IMR-90 (cell line): ENCODE data around the gene RHPN2. TPM values are rescaled to one million over a fixed set of nuclear protein-coding genes. Genes with fewer than 3 reads are reported as not detected.

Experiments used
- ATAC-seq: fragments of 200-7000 bp; cut with Tn5 transposase; 2 replicates; pipeline ENCODE4 v1.9.1; 2020; ENCODE audit warnings: low read depth, mild to moderate bottlenecking, moderate library complexity
- BruUV-seq: library from RNA; stranded (reverse); fragments of 400-500 nt; replicated peaks from 2 replicates; lab custom pipeline; 2021; lab: Mats Ljungman, UMichigan
- CTCF ChIA-PET: fragments of 300-600 bp; formaldehyde crosslinking; extraction: SDS; loops from one replicate; lab custom pipeline; 2021; ENCODE audit warnings: antibody characterized with exemption; lab: Yijun Ruan, JAX
- POLR2A ChIA-PET: fragments of 300-600 bp; sonication (Branson Sonifier 250); formaldehyde crosslinking; loops from one replicate; lab custom pipeline; 2022; ENCODE audit warnings: antibody characterized with exemption; ENCODE audit not compliant: unreplicated experiment; lab: Charles Lee
- DNase-seq: peaks from one replicate; pipeline ENCODE4 v3.0.0; 2013
- H2AFZ ChIP-seq: replicated peaks from 2 replicates; pipeline ENCODE3; 2013; ENCODE audit warnings: low read length, mild to moderate bottlenecking; ENCODE audit not compliant: poor library complexity
- H2AK5ac ChIP-seq: 2 replicates; pipeline ENCODE4 v1.6.1; 2013; ENCODE audit warnings: low read depth, low read length, inconsistent platforms
- H2AK9ac ChIP-seq: replicated peaks from 2 replicates; pipeline ENCODE3; 2013; ENCODE audit warnings: mild to moderate bottlenecking, low read depth, low read length, moderate library complexity; ENCODE audit not compliant: poor library complexity
- H2BK120ac ChIP-seq: 2 replicates; pipeline ENCODE4 v1.6.1; 2013; ENCODE audit warnings: low read depth, low read length, inconsistent platforms
- H2BK15ac ChIP-seq: 3 replicates; pipeline ENCODE4 v1.6.1; 2013; ENCODE audit warnings: low read depth, low read length, inconsistent platforms
- H2BK20ac ChIP-seq: 2 replicates; pipeline ENCODE4 v1.6.1; 2013; ENCODE audit warnings: low read depth, mild to moderate bottlenecking, inconsistent platforms, low read length, moderate library complexity
- H2BK5ac ChIP-seq: 2 replicates; pipeline ENCODE4 v1.6.1; 2013; ENCODE audit warnings: mild to moderate bottlenecking, low read depth, low read length, inconsistent platforms; ENCODE audit not compliant: poor library complexity, severe bottlenecking
- H3K14ac ChIP-seq: replicated peaks from 2 replicates; pipeline ENCODE4 v1.6.1; 2013; ENCODE audit warnings: low read depth, low read length, inconsistent platforms
- H3K18ac ChIP-seq: 2 replicates; pipeline ENCODE4 v1.6.1; 2013; ENCODE audit warnings: low read depth, low read length, control low read depth
- H3K23ac ChIP-seq: 2 replicates; pipeline ENCODE4 v1.6.1; 2013; ENCODE audit warnings: low read depth, low read length, inconsistent platforms
- H3K27ac ChIP-seq: 2 replicates; pipeline ENCODE4 v1.5.1; 2013; ENCODE audit warnings: mild to moderate bottlenecking, control low read depth, low read length; ENCODE audit not compliant: insufficient read depth
- H3K27me3 ChIP-seq: 2 replicates; pipeline ENCODE4 v1.6.1; 2013; ENCODE audit warnings: low read length; ENCODE audit not compliant: control insufficient read depth, insufficient read depth
- H3K36me3 ChIP-seq: 2 replicates; pipeline ENCODE4 v1.6.1; 2013; ENCODE audit warnings: low read length, mixed read lengths; ENCODE audit not compliant: control insufficient read depth, insufficient read depth
- H3K4ac ChIP-seq: 2 replicates; pipeline ENCODE4 v1.6.1; 2013; ENCODE audit warnings: low read depth, low read length, inconsistent platforms
- H3K4me1 ChIP-seq: 2 replicates; pipeline ENCODE4 v1.6.1; 2013; ENCODE audit warnings: low read length, mixed read lengths; ENCODE audit not compliant: control insufficient read depth, insufficient read depth
- H3K4me2 ChIP-seq: 2 replicates; pipeline ENCODE4 v1.6.1; 2013; ENCODE audit warnings: low read depth, mild to moderate bottlenecking, control low read depth, low read length, moderate library complexity
- H3K4me3 ChIP-seq: 2 replicates; pipeline ENCODE4 v1.5.1; 2013; ENCODE audit warnings: low read depth, mild to moderate bottlenecking, control low read depth, low read length, moderate library complexity; ENCODE audit not compliant: insufficient read depth
- H3K56ac ChIP-seq: 2 replicates; pipeline ENCODE4 v1.6.1; 2013; ENCODE audit warnings: low read length, inconsistent platforms; ENCODE audit not compliant: insufficient read depth; ENCODE audit errors: extremely low read depth
- H3K79me1 ChIP-seq, 2 experiments: 2 replicates each; pipeline ENCODE4 v1.6.1; 2013; ENCODE audit warnings: low read length in 2 of 2, inconsistent platforms in 1 of 2, low read depth in 1 of 2
- H3K9ac ChIP-seq: 2 replicates; pipeline ENCODE4 v1.6.1; 2013; ENCODE audit warnings: low read depth, low read length, control low read depth
- H3K9me1 ChIP-seq: 2 replicates; pipeline ENCODE4 v1.6.1; 2013; ENCODE audit warnings: low read length, inconsistent platforms; ENCODE audit not compliant: insufficient read depth
- H3K9me3 ChIP-seq: 2 replicates; pipeline ENCODE4 v1.6.1; 2013; ENCODE audit warnings: low read length; ENCODE audit not compliant: control insufficient read depth, insufficient read depth
- H4K20me1 ChIP-seq: 2 replicates; pipeline ENCODE4 v1.6.1; 2013; ENCODE audit warnings: low read length, inconsistent platforms; ENCODE audit not compliant: insufficient read depth
- H4K5ac ChIP-seq: 2 replicates; pipeline ENCODE4 v1.6.1; 2013; ENCODE audit warnings: mild to moderate bottlenecking, low read depth, low read length, control low read depth
- H4K8ac ChIP-seq, 2 experiments: 2 replicates each; pipeline ENCODE4 v1.6.1; 2013; ENCODE audit warnings: low read depth in 2 of 2, low read length in 2 of 2, control low read depth in 1 of 2, inconsistent platforms in 1 of 2
- H4K91ac ChIP-seq: 2 replicates; pipeline ENCODE4 v1.6.1; 2013; ENCODE audit warnings: low read depth, low read length, inconsistent platforms; ENCODE audit not compliant: insufficient read depth
- MAZ ChIP-seq: IDR thresholded peaks from 2 replicates; pipeline ENCODE4 v1.6.1; 2012; ENCODE audit warnings: low read depth, mild to moderate bottlenecking, low read length, improper control_type of control experiment, moderate library complexity, borderline replicate concordance
- MXI1 ChIP-seq: IDR thresholded peaks from 2 replicates; pipeline ENCODE4 v1.6.1; 2012; ENCODE audit warnings: low read depth, mild to moderate bottlenecking, low read length, moderate library complexity, borderline replicate concordance
- WGBS, 2 experiments: methylation state at CpG; one replicate each; pipeline versions ENCODE4 v1.1.5 to v1.1.7; 2013; ENCODE audit warnings: missing lambda C conversion rate in 2 of 2; ENCODE audit not compliant: insufficient read length in 1 of 2; ENCODE audit errors: extremely low coverage in 2 of 2; 5-methylcytosine and 5-hydroxymethylcytosine counted together
- dilution Hi-C: fragments of 300-500 bp; cut with HindIII; formaldehyde crosslinking; loops from one replicate; pipeline ENCODE4 v1.14.3; 2018; ENCODE audit warnings: low sequenced_read_pairs; ENCODE audit not compliant: unreplicated experiment
- in situ Hi-C: fragments of 300-500 bp; cut with MboI; formaldehyde crosslinking; loops from 3 replicates; pipeline ENCODE4 v1.14.3; 2019; ENCODE audit warnings: low sequenced_read_pairs, inconsistent platforms, mixed read lengths
- intact Hi-C: fragments of 100-400 bp; cut with micrococcal nuclease; formaldehyde crosslinking; loops from 2 replicates; pipeline ENCODE4 v1.10.0; 2022
- microRNA-seq, 2 experiments: library from miRNA; stranded (forward) in 1 of 2; unstranded in 1 of 2; fragments of 10-50 nt in 1 of 2; fragments of <30 nt in 1 of 2; gene quantifications in 1 of 2; microRNA quantifications in 1 of 2; one replicate each; pipeline versions ENCODE3 to v1.1.0; 2013 to 2020; ENCODE audit not compliant: insufficient read depth in 1 of 2, insufficient read length in 1 of 2, unreplicated experiment in 1 of 2
- polyA plus RNA-seq, 3 experiments: library from polyadenylated mRNA; depleted of rRNA; stranded (reverse); fragments of >200 nt; gene quantifications; 2 replicates each; pipeline ENCODE4 v1.2.3, GENCODE V29; 2012; ENCODE audit warnings: low replicate concordance in 1 of 3
- small RNA-seq, 5 experiments: library from RNA; depleted of rRNA; stranded (forward); fragments of <200 nt; gene quantifications; one replicate each; pipeline ENCODE3, GENCODE V24; 2012
- total RNA-seq: library from RNA; depleted of rRNA; stranded (reverse); fragments of >200 nt; gene quantifications from 2 replicates; pipeline ENCODE4 v1.2.3, GENCODE V29; 2012; rRNA removed

Gene RHPN2
- total and polyA plus RNA-seq, 2 of the 4 experiments (the other 2 are of a cell fraction), result 2.3 to 4.0 TPM

GRCh38 chr19:32928806-32929205, 135.9 kb downstream of the RHPN2 start:
- Histone ChIP-seq H4K8ac (no peak overlapping the region), H3K79me1 (no peaks in the 10 kb centered on the region), H3K56ac (no peak overlapping the region), H3K27ac (no peak overlapping the region), H3K4me1 (no peaks in the 10 kb centered on the region), H2AFZ (no peak overlapping the region), H3K4me2 (no peak overlapping the region), H4K20me1 (no peaks in the 10 kb centered on the region), H3K36me3 (peaks cover 20% of the 10 kb centered on the region), H2BK20ac (no peak overlapping the region), H2AK5ac (no peak overlapping the region), H3K18ac (no peak overlapping the region), H3K9me3 (no peaks in the 10 kb centered on the region; the same call in 1 of the 2 replicates), H2BK120ac (no peak overlapping the region), H2BK15ac (no peak overlapping the region), H3K4ac (no peak overlapping the region), H3K27me3 (no peaks in the 10 kb centered on the region), H3K9me1 (no peaks in the 10 kb centered on the region), H2AK9ac (no peak overlapping the region), H3K23ac (no peak overlapping the region), H2BK5ac (no peak overlapping the region), H3K4me3 (no peak overlapping the region), H4K5ac (no peak overlapping the region), H3K9ac (no peak overlapping the region), H4K91ac (no peak overlapping the region), H3K14ac (no peak overlapping the region)
- CTCF ChIA-PET, result no interaction called here
- ATAC-seq, result peak; percentile 56
- in situ Hi-C loops (no loop called here), dilution Hi-C loops (no loop called here), intact Hi-C loops (no loop called here)
- WGBS, 2 experiments, result no CpG with 5 or more reads among the region's 2 CpGs
- POLR2A ChIA-PET, result interaction anchor here (0.5 kb wide), 1 partner anchor 19 kb away, joined by 3 read pairs; no protein-coding TSS in a partner anchor
- no TSS peak for BruUV-seq
- peak; percentile 4 for DNase-seq
- TF ChIP-seq MXI1, result no peak
- no peak for TF ChIP-seq MAZ

Small RNA genes lying within 50 kb of the gene (microRNA-seq; reads per million reads assigned to microRNA genes)
- gene AC008521.1 (ENCODE audit: insufficient read depth, insufficient read length) (not detected), gene AC008521.2 (ENCODE audit: insufficient read depth, insufficient read length) (not detected)

Small RNA genes lying within 50 kb of the gene (small RNA-seq; reads per million reads assigned to genes)
- gene AC008521.1 (0 reads per million in 5 experiments), gene AC008521.2 (0 reads per million in 5 experiments)

Other genes starting within 250 kb of the RHPN2 start
- gene SLC7A9, start 195.1 kb downstream of the RHPN2 start, total RNA-seq, result not detected in 2 replicates
- gene SLC7A9, start 195.1 kb downstream of the RHPN2 start, polyA plus RNA-seq (2012; rRNA removed), result not detected in 2 replicates
- gene CEP89, start 92.9 kb downstream of the RHPN2 start, total RNA-seq, result 5.8 and 7.2 TPM in 2 replicates
- 15.7 and 17.4 TPM in 2 replicates for gene CEP89, start 92.9 kb downstream of the RHPN2 start, polyA plus RNA-seq (2012; rRNA removed)
- gene FAAP24, start 92.6 kb downstream of the RHPN2 start, total RNA-seq, result 2.2 TPM in 2 replicates
- 2.3 and 2.6 TPM in 2 replicates for gene FAAP24, start 92.6 kb downstream of the RHPN2 start, polyA plus RNA-seq (2012; rRNA removed)
- 7.5 and 8.3 TPM in 2 replicates for gene GPATCH1, start 16.3 kb upstream of the RHPN2 start, total RNA-seq
- gene GPATCH1, start 16.3 kb upstream of the RHPN2 start, polyA plus RNA-seq (2012; rRNA removed), result 5.1 and 6.6 TPM in 2 replicates
- not detected in 2 replicates for gene WDR88, start 67.2 kb upstream of the RHPN2 start, total RNA-seq
- not detected in 2 replicates for gene WDR88, start 67.2 kb upstream of the RHPN2 start, polyA plus RNA-seq (2012; rRNA removed)
- gene LRP3, start 129.4 kb upstream of the RHPN2 start, total RNA-seq, result 8.4 and 8.6 TPM in 2 replicates
- gene LRP3, start 129.4 kb upstream of the RHPN2 start, polyA plus RNA-seq (2012; rRNA removed), result 20.2 and 25.7 TPM in 2 replicates
- gene SLC7A10, start 161.0 kb upstream of the RHPN2 start, total RNA-seq, result not detected in 2 replicates
- not detected in 2 replicates for gene SLC7A10, start 161.0 kb upstream of the RHPN2 start, polyA plus RNA-seq (2012; rRNA removed)
- gene CEBPA, start 237.6 kb upstream of the RHPN2 start, total RNA-seq, result under 0.01 TPM in 1 of 2 replicates, not detected in the other
- gene CEBPA, start 237.6 kb upstream of the RHPN2 start, polyA plus RNA-seq (2012; rRNA removed), result 0.04 and 0.09 TPM in 2 replicates